Panc1 (cell line): ENCODE results near the gene AFDN. TPM values are rescaled to one million over a fixed set of nuclear protein-coding genes. Genes with fewer than 3 reads are reported as not detected.

Experiments
- ATAC-seq: fragments of 200-7000 bp; cut with Tn5 transposase; 2 replicates; pipeline ENCODE4 v1.9.1; 2020; ENCODE audit warnings: mild to moderate bottlenecking, moderate library complexity
- BruUV-seq: library from RNA; stranded (reverse); fragments of 400-500 nt; replicated peaks from 2 replicates; lab custom pipeline; 2021; lab: Mats Ljungman, UMichigan
- CTCF ChIA-PET: fragments of 300-600 bp; sonication (Branson Sonifier 250); formaldehyde crosslinking; loops from one replicate; lab custom pipeline; 2022; ENCODE audit warnings: antibody characterized with exemption; lab: Charles Lee
- POLR2A ChIA-PET: fragments of 300-600 bp; sonication (Branson Sonifier 250); formaldehyde crosslinking; loops from one replicate; lab custom pipeline; 2022; ENCODE audit warnings: antibody characterized with exemption; lab: Charles Lee
- DNase-seq: peaks from one replicate; pipeline ENCODE4 v3.0.0-alpha.2; 2010; ENCODE audit warnings: low read depth, low spot score
- H3K27ac ChIP-seq: 2 replicates; pipeline ENCODE4 v1.5.1; 2011; ENCODE audit warnings: mild to moderate bottlenecking, low read length, inconsistent platforms
- H3K27me3 ChIP-seq: fragments of 200-500 bp; sonication (Bioruptor generic); 2 replicates; pipeline ENCODE4 v1.6.0; 2014; ENCODE audit warnings: low read length, inconsistent platforms; ENCODE audit not compliant: control insufficient read depth, insufficient read depth
- H3K36me3 ChIP-seq: fragments of 200-500 bp; sonication (Bioruptor generic); 2 replicates; pipeline ENCODE4 v1.5.1; 2014; ENCODE audit warnings: inconsistent platforms, mild to moderate bottlenecking, low read length, moderate library complexity; ENCODE audit not compliant: control insufficient read depth, insufficient read depth
- H3K4me1 ChIP-seq: 2 replicates; pipeline ENCODE4 v1.5.1; 2011; ENCODE audit warnings: inconsistent platforms, mild to moderate bottlenecking, low read length, moderate library complexity; ENCODE audit not compliant: control insufficient read depth, insufficient read depth
- H3K4me3 ChIP-seq, 2 experiments: 2 replicates each; pipeline ENCODE4 v1.5.1; 2011 to 2012; ENCODE audit warnings: low read depth in 2 of 2, low read length in 2 of 2, mild to moderate bottlenecking in 2 of 2, inconsistent platforms in 1 of 2, moderate library complexity in 1 of 2
- H3K9me3 ChIP-seq: fragments of 200-500 bp; sonication (Bioruptor generic); 2 replicates; pipeline ENCODE4 v1.5.1; 2014; ENCODE audit warnings: low read depth, mild to moderate bottlenecking, inconsistent platforms, low read length, moderate library complexity; ENCODE audit not compliant: control insufficient read depth, insufficient read depth
- CTCF ChIP-seq: fragments of 450-650 bp; IDR thresholded peaks from 2 replicates; pipeline ENCODE4 v1.5.1; 2017; ENCODE audit warnings: mild to moderate bottlenecking
- POLR2AphosphoS5 ChIP-seq: IDR thresholded peaks from 2 replicates; pipeline ENCODE4 v1.6.1; 2012; ENCODE audit warnings: mild to moderate bottlenecking, low read depth, low read length, moderate library complexity
- REST ChIP-seq, 2 experiments: IDR thresholded peaks; 2 replicates each; pipeline ENCODE4 v1.6.1; 2011 to 2012; ENCODE audit warnings: low read depth in 2 of 2, control low read depth in 1 of 2, low read length in 1 of 2, mild to moderate bottlenecking in 1 of 2, moderate library complexity in 1 of 2; ENCODE audit not compliant: insufficient read depth in 1 of 2
- SIN3A ChIP-seq: IDR thresholded peaks from 2 replicates; pipeline ENCODE4 v1.6.1; 2012; ENCODE audit warnings: low read depth, mild to moderate bottlenecking, low read length, moderate library complexity, borderline replicate concordance; ENCODE audit not compliant: insufficient read depth
- TCF7L2 ChIP-seq: IDR thresholded peaks from 2 replicates; pipeline ENCODE4 v1.6.1; 2011; ENCODE audit warnings: mild to moderate bottlenecking, low read depth, low read length, inconsistent platforms
- in situ Hi-C: cut with HindIII; loops from 2 replicates; pipeline ENCODE4 v1.10.0; 2016; ENCODE audit warnings: low sequenced_read_pairs, low pct_unique_long_range_greater_than_20kb
- intact Hi-C: fragments of 100-400 bp; cut with micrococcal nuclease; formaldehyde crosslinking; loops from one replicate; pipeline ENCODE4 v1.10.0; 2022; ENCODE audit not compliant: unreplicated experiment
- total RNA-seq: library from RNA; stranded (reverse); gene quantifications from one replicate; pipeline ENCODE4 v1.2.1, GENCODE V29; 2021; ENCODE audit not compliant: unreplicated experiment

Gene AFDN
- total RNA-seq, 1 experiment from 2014 or later = 143 TPM

- CTCF ChIA-PET = no interaction called here
- H3K4me3 ChIP-seq = no peak overlapping the region
- H3K27me3 ChIP-seq = no peaks in the 10 kb centered on the region
- H3K27ac ChIP-seq = no peak overlapping the region
- H3K9me3 ChIP-seq = no peaks in the 10 kb centered on the region
- POLR2A ChIA-PET = no interaction called here
- in situ Hi-C loops (no loop called here), intact Hi-C loops (no loop called here)
- no peak for TF ChIP-seq POLR2AphosphoS5
- TF ChIP-seq SIN3A = no peak
- TF ChIP-seq REST (IDR thresholded peaks at IDR 0.05; ENCODE audit: insufficient read depth in 1 of 2, low read depth in 2 of 2, low read length in 1 of 2) = no peak
- TF ChIP-seq CTCF = no peak
- TF ChIP-seq TCF7L2 = no peak
- H3K4me1 ChIP-seq = no peaks in the 10 kb centered on the region
- no TSS peak for BruUV-seq
- H3K36me3 ChIP-seq = peaks cover 19% of the 10 kb centered on the region
- DNase-seq (no peak), ATAC-seq (no peak)
These were observed 115.1 kb downstream of the AFDN start for GRCh38 chr6:167941822-167942221.

- no TSS peak for BruUV-seq
- Histone ChIP-seq H3K36me3 (peaks cover 31% of the 10 kb centered on the region), H3K4me3 (no peak overlapping the region), H3K27ac (no peak overlapping the region), H3K9me3 (no peaks in the 10 kb centered on the region), H3K4me1 (no peaks in the 10 kb centered on the region), H3K27me3 (no peaks in the 10 kb centered on the region)
- in situ Hi-C loops (no loop called here), intact Hi-C loops (no loop called here)
- TF ChIP-seq SIN3A (no peak), CTCF (no peak), REST (IDR thresholded peaks at IDR 0.05; ENCODE audit: insufficient read depth in 1 of 2, low read depth in 2 of 2, low read length in 1 of 2) (no peak), TCF7L2 (no peak), POLR2AphosphoS5 (no peak)
- ChIA-PET CTCF (no interaction called here), POLR2A (no interaction called here)
- DNase-seq (no peak), ATAC-seq (no peak)
These were observed 117.4 kb downstream of the AFDN start for GRCh38 chr6:167944130-167944529.
